Measurements from ENCODE around the gene THBD. TPM values are rescaled to one million over a fixed set of nuclear protein-coding genes. Genes with fewer than 3 reads are reported as not detected.

Gene THBD
- not detected for polyA plus RNA-seq (2012; ENCODE audit: insufficient read depth, insufficient read length)

GRCh38 chr20:23049201-23050075 lies at the start of gene THBD:
THBD (minus strand) TSS chr20:23049672; CDS start chr20:23049504, 168 bp downstream.
- DNase-seq (ENCODE audit: low read depth, low spot score), result no peak
- H3K4me3 ChIP-seq (ENCODE audit: low read length), result no peak within 1 kb of the TSS

GRCh38 chr20:23097636-23098580 lies 48.4 kb upstream of the THBD start:
- no peak for DNase-seq (ENCODE audit: low read depth, low spot score)
- H3K4me3 ChIP-seq (ENCODE audit: low read length), result no peak overlapping the region

GRCh38 chr20:23096986-23097520 lies 47.6 kb upstream of the THBD start:
- no peak for DNase-seq (ENCODE audit: low read depth, low spot score)
- H3K4me3 ChIP-seq (ENCODE audit: low read length), result no peak overlapping the region

- no peak overlapping the region for H3K4me3 ChIP-seq (ENCODE audit: low read length)
- no peak for DNase-seq (ENCODE audit: low read depth, low spot score)
Observed at GRCh38 chr20:23096097-23096496, 46.6 kb upstream of the THBD start.

GRCh38 chr20:23095499-23095898 lies 46.0 kb upstream of the THBD start:
- no peak for DNase-seq (ENCODE audit: low read depth, low spot score)
- no peak overlapping the region for H3K4me3 ChIP-seq (ENCODE audit: low read length)

GRCh38 chr20:23094927-23095326 lies 45.5 kb upstream of the THBD start:
- DNase-seq (ENCODE audit: low read depth, low spot score), result no peak
- H3K4me3 ChIP-seq (ENCODE audit: low read length), result no peak overlapping the region

- DNase-seq (ENCODE audit: low read depth, low spot score), result no peak
- no peak overlapping the region for H3K4me3 ChIP-seq (ENCODE audit: low read length)
Observed at GRCh38 chr20:23094213-23094896, 44.9 kb upstream of the THBD start.

- no peak for DNase-seq (ENCODE audit: low read depth, low spot score)
- no peak overlapping the region for H3K4me3 ChIP-seq (ENCODE audit: low read length)
Observed at GRCh38 chr20:23093613-23094012, 44.1 kb upstream of the THBD start.

- no peak overlapping the region for H3K4me3 ChIP-seq (ENCODE audit: low read length)
- no peak for DNase-seq (ENCODE audit: low read depth, low spot score)
Observed at GRCh38 chr20:23092861-23093495, 43.5 kb upstream of the THBD start.

GRCh38 chr20:23092384-23092756 lies 42.9 kb upstream of the THBD start:
- H3K4me3 ChIP-seq (ENCODE audit: low read length), result no peak overlapping the region
- no peak for DNase-seq (ENCODE audit: low read depth, low spot score)

GRCh38 chr20:23091721-23092383 lies 42.4 kb upstream of the THBD start:
- H3K4me3 ChIP-seq (ENCODE audit: low read length), result no peak overlapping the region
- no peak for DNase-seq (ENCODE audit: low read depth, low spot score)

GRCh38 chr20:23090878-23091277 lies 41.4 kb upstream of the THBD start:
- no peak overlapping the region for H3K4me3 ChIP-seq (ENCODE audit: low read length)

GRCh38 chr20:23090147-23090546 lies 40.7 kb upstream of the THBD start:
- no peak for DNase-seq (ENCODE audit: low read depth, low spot score)
- H3K4me3 ChIP-seq (ENCODE audit: low read length), result no peak overlapping the region

More at GRCh38 chr20:23090878-23091277, 41.4 kb upstream of the THBD start:
- no peak for DNase-seq (ENCODE audit: low read depth, low spot score)

- H3K4me3 ChIP-seq (ENCODE audit: low read length), result no peak overlapping the region
- DNase-seq (ENCODE audit: low read depth, low spot score), result no peak
Observed at GRCh38 chr20:23088866-23089265, 39.4 kb upstream of the THBD start.

- H3K4me3 ChIP-seq (ENCODE audit: low read length), result no peak overlapping the region
- no peak for DNase-seq (ENCODE audit: low read depth, low spot score)
Observed at GRCh38 chr20:23087587-23088251, 38.2 kb upstream of the THBD start.

GRCh38 chr20:23086931-23087411 lies 37.5 kb upstream of the THBD start:
- no peak for DNase-seq (ENCODE audit: low read depth, low spot score)

GRCh38 chr20:23086056-23086566 lies 36.6 kb upstream of the THBD start, which contains the start of gene CD93:
CD93 (minus strand) TSS chr20:23086324; CDS start chr20:23086192, 132 bp downstream.
- peak; percentile 45 for DNase-seq (ENCODE audit: low read depth, low spot score)
- no peak within 1 kb of the TSS for H3K4me3 ChIP-seq (ENCODE audit: low read length)

More at GRCh38 chr20:23086931-23087411, 37.5 kb upstream of the THBD start:
- H3K4me3 ChIP-seq (ENCODE audit: low read length), result no peak overlapping the region
